IMR-90 (cell line): Measurements from ENCODE around the gene USP7. TPM values are rescaled to one million over a fixed set of nuclear protein-coding genes. Genes with fewer than 3 reads are reported as not detected.

Source experiments
- ATAC-seq: fragments of 200-7000 bp; cut with Tn5 transposase; 2 replicates; pipeline ENCODE4 v1.9.1; 2020; ENCODE audit warnings: low read depth, mild to moderate bottlenecking, moderate library complexity
- BruUV-seq: library from RNA; stranded (reverse); fragments of 400-500 nt; replicated peaks from 2 replicates; lab custom pipeline; 2021; lab: Mats Ljungman, UMichigan
- CTCF ChIA-PET: fragments of 300-600 bp; formaldehyde crosslinking; extraction: SDS; loops from one replicate; lab custom pipeline; 2021; ENCODE audit warnings: antibody characterized with exemption; lab: Yijun Ruan, JAX
- POLR2A ChIA-PET: fragments of 300-600 bp; sonication (Branson Sonifier 250); formaldehyde crosslinking; loops from one replicate; lab custom pipeline; 2022; ENCODE audit warnings: antibody characterized with exemption; ENCODE audit not compliant: unreplicated experiment; lab: Charles Lee
- DNase-seq: peaks from one replicate; pipeline ENCODE4 v3.0.0; 2013
- H2AFZ ChIP-seq: replicated peaks from 2 replicates; pipeline ENCODE3; 2013; ENCODE audit warnings: low read length, mild to moderate bottlenecking; ENCODE audit not compliant: poor library complexity
- H2AK5ac ChIP-seq: 2 replicates; pipeline ENCODE4 v1.6.1; 2013; ENCODE audit warnings: low read depth, low read length, inconsistent platforms
- H2AK9ac ChIP-seq: replicated peaks from 2 replicates; pipeline ENCODE3; 2013; ENCODE audit warnings: mild to moderate bottlenecking, low read depth, low read length, moderate library complexity; ENCODE audit not compliant: poor library complexity
- H2BK120ac ChIP-seq: 2 replicates; pipeline ENCODE4 v1.6.1; 2013; ENCODE audit warnings: low read depth, low read length, inconsistent platforms
- H2BK15ac ChIP-seq: 3 replicates; pipeline ENCODE4 v1.6.1; 2013; ENCODE audit warnings: low read depth, low read length, inconsistent platforms
- H2BK20ac ChIP-seq: 2 replicates; pipeline ENCODE4 v1.6.1; 2013; ENCODE audit warnings: low read depth, mild to moderate bottlenecking, inconsistent platforms, low read length, moderate library complexity
- H2BK5ac ChIP-seq: 2 replicates; pipeline ENCODE4 v1.6.1; 2013; ENCODE audit warnings: mild to moderate bottlenecking, low read depth, low read length, inconsistent platforms; ENCODE audit not compliant: poor library complexity, severe bottlenecking
- H3K14ac ChIP-seq: replicated peaks from 2 replicates; pipeline ENCODE4 v1.6.1; 2013; ENCODE audit warnings: low read depth, low read length, inconsistent platforms
- H3K18ac ChIP-seq: 2 replicates; pipeline ENCODE4 v1.6.1; 2013; ENCODE audit warnings: low read depth, low read length, control low read depth
- H3K23ac ChIP-seq: 2 replicates; pipeline ENCODE4 v1.6.1; 2013; ENCODE audit warnings: low read depth, low read length, inconsistent platforms
- H3K27ac ChIP-seq: 2 replicates; pipeline ENCODE4 v1.5.1; 2013; ENCODE audit warnings: mild to moderate bottlenecking, control low read depth, low read length; ENCODE audit not compliant: insufficient read depth
- H3K27me3 ChIP-seq: 2 replicates; pipeline ENCODE4 v1.6.1; 2013; ENCODE audit warnings: low read length; ENCODE audit not compliant: control insufficient read depth, insufficient read depth
- H3K36me3 ChIP-seq: 2 replicates; pipeline ENCODE4 v1.6.1; 2013; ENCODE audit warnings: low read length, mixed read lengths; ENCODE audit not compliant: control insufficient read depth, insufficient read depth
- H3K4ac ChIP-seq: 2 replicates; pipeline ENCODE4 v1.6.1; 2013; ENCODE audit warnings: low read depth, low read length, inconsistent platforms
- H3K4me1 ChIP-seq: 2 replicates; pipeline ENCODE4 v1.6.1; 2013; ENCODE audit warnings: low read length, mixed read lengths; ENCODE audit not compliant: control insufficient read depth, insufficient read depth
- H3K4me2 ChIP-seq: 2 replicates; pipeline ENCODE4 v1.6.1; 2013; ENCODE audit warnings: low read depth, mild to moderate bottlenecking, control low read depth, low read length, moderate library complexity
- H3K4me3 ChIP-seq: 2 replicates; pipeline ENCODE4 v1.5.1; 2013; ENCODE audit warnings: low read depth, mild to moderate bottlenecking, control low read depth, low read length, moderate library complexity; ENCODE audit not compliant: insufficient read depth
- H3K56ac ChIP-seq: 2 replicates; pipeline ENCODE4 v1.6.1; 2013; ENCODE audit warnings: low read length, inconsistent platforms; ENCODE audit not compliant: insufficient read depth; ENCODE audit errors: extremely low read depth
- H3K79me1 ChIP-seq, 2 experiments: 2 replicates each; pipeline ENCODE4 v1.6.1; 2013; ENCODE audit warnings: low read length in 2 of 2, inconsistent platforms in 1 of 2, low read depth in 1 of 2
- H3K9ac ChIP-seq: 2 replicates; pipeline ENCODE4 v1.6.1; 2013; ENCODE audit warnings: low read depth, low read length, control low read depth
- H3K9me1 ChIP-seq: 2 replicates; pipeline ENCODE4 v1.6.1; 2013; ENCODE audit warnings: low read length, inconsistent platforms; ENCODE audit not compliant: insufficient read depth
- H3K9me3 ChIP-seq: 2 replicates; pipeline ENCODE4 v1.6.1; 2013; ENCODE audit warnings: low read length; ENCODE audit not compliant: control insufficient read depth, insufficient read depth
- H4K20me1 ChIP-seq: 2 replicates; pipeline ENCODE4 v1.6.1; 2013; ENCODE audit warnings: low read length, inconsistent platforms; ENCODE audit not compliant: insufficient read depth
- H4K5ac ChIP-seq: 2 replicates; pipeline ENCODE4 v1.6.1; 2013; ENCODE audit warnings: mild to moderate bottlenecking, low read depth, low read length, control low read depth
- H4K8ac ChIP-seq, 2 experiments: 2 replicates each; pipeline ENCODE4 v1.6.1; 2013; ENCODE audit warnings: low read depth in 2 of 2, low read length in 2 of 2, control low read depth in 1 of 2, inconsistent platforms in 1 of 2
- H4K91ac ChIP-seq: 2 replicates; pipeline ENCODE4 v1.6.1; 2013; ENCODE audit warnings: low read depth, low read length, inconsistent platforms; ENCODE audit not compliant: insufficient read depth
- BHLHE40 ChIP-seq: fragments of 150-350 bp; IDR thresholded peaks from 2 replicates; pipeline ENCODE4 v1.6.1; 2016; ENCODE audit warnings: mild to moderate bottlenecking, low read depth, low read length
- CHD1 ChIP-seq: IDR thresholded peaks from 2 replicates; pipeline ENCODE4 v1.6.1; 2012; ENCODE audit warnings: low read depth, low read length, improper control_type of control experiment
- FOS ChIP-seq: fragments of 150-350 bp; IDR thresholded peaks from 2 replicates; pipeline ENCODE4 v1.6.1; 2016; ENCODE audit warnings: low read depth, low read length
- MAFK ChIP-seq: IDR thresholded peaks from 2 replicates; pipeline ENCODE4 v1.6.1; 2012; ENCODE audit warnings: low read depth, low read length, improper control_type of control experiment
- MXI1 ChIP-seq: IDR thresholded peaks from 2 replicates; pipeline ENCODE4 v1.6.1; 2012; ENCODE audit warnings: low read depth, mild to moderate bottlenecking, low read length, moderate library complexity, borderline replicate concordance
- NFE2L2 ChIP-seq: fragments of 150-350 bp; IDR thresholded peaks from 2 replicates; pipeline ENCODE4 v1.6.1; 2016; ENCODE audit warnings: low read depth, mild to moderate bottlenecking, low read length
- RCOR1 ChIP-seq: IDR thresholded peaks from 2 replicates; pipeline ENCODE4 v1.6.1; 2012; ENCODE audit warnings: mild to moderate bottlenecking, low read length, improper control_type of control experiment; ENCODE audit not compliant: insufficient replicate concordance
- RFX5 ChIP-seq: IDR thresholded peaks from 2 replicates; pipeline ENCODE4 v1.8.0; 2012; ENCODE audit warnings: low read depth, mild to moderate bottlenecking, low read length, moderate library complexity
- USF2 ChIP-seq: fragments of 150-350 bp; IDR thresholded peaks from 2 replicates; pipeline ENCODE4 v1.6.1; 2017; ENCODE audit warnings: mild to moderate bottlenecking, antibody characterized with exemption, low read length, low read depth
- WGBS, 2 experiments: methylation state at CpG; one replicate each; pipeline versions ENCODE4 v1.1.5 to v1.1.7; 2013; ENCODE audit warnings: missing lambda C conversion rate in 2 of 2; ENCODE audit not compliant: insufficient read length in 1 of 2; ENCODE audit errors: extremely low coverage in 2 of 2; 5-methylcytosine and 5-hydroxymethylcytosine counted together
- dilution Hi-C: fragments of 300-500 bp; cut with HindIII; formaldehyde crosslinking; loops from one replicate; pipeline ENCODE4 v1.14.3; 2018; ENCODE audit warnings: low sequenced_read_pairs; ENCODE audit not compliant: unreplicated experiment
- in situ Hi-C: fragments of 300-500 bp; cut with MboI; formaldehyde crosslinking; loops from 3 replicates; pipeline ENCODE4 v1.14.3; 2019; ENCODE audit warnings: low sequenced_read_pairs, inconsistent platforms, mixed read lengths
- intact Hi-C: fragments of 100-400 bp; cut with micrococcal nuclease; formaldehyde crosslinking; loops from 2 replicates; pipeline ENCODE4 v1.10.0; 2022
- polyA plus RNA-seq, 3 experiments: library from polyadenylated mRNA; depleted of rRNA; stranded (reverse); fragments of >200 nt; gene quantifications; 2 replicates each; pipeline ENCODE4 v1.2.3, GENCODE V29; 2012; ENCODE audit warnings: low replicate concordance in 1 of 3
- total RNA-seq: library from RNA; depleted of rRNA; stranded (reverse); fragments of >200 nt; gene quantifications from 2 replicates; pipeline ENCODE4 v1.2.3, GENCODE V29; 2012

The USP7 gene
- total and polyA plus RNA-seq, 2 of the 4 experiments (the other 2 are of a cell fraction), result 17.8 to 28.3 TPM

GRCh38 chr16:8905795-8906591 is 57.7 kb downstream of the USP7 start:
- dilution Hi-C loops, result no loop called here
- H2BK120ac ChIP-seq, result no peak overlapping the region
- ATAC-seq (no peak), DNase-seq (no peak)
- no peak overlapping the region for H3K9ac ChIP-seq
- H2AK9ac ChIP-seq, result no peak overlapping the region
- H3K79me1 ChIP-seq, result peaks cover 31 to 39% of the 10 kb centered on the region in 2 experiments
- peaks cover 62% of the 10 kb centered on the region for H3K36me3 ChIP-seq
- no peak overlapping the region for H4K5ac ChIP-seq
- in situ Hi-C loops, result loop anchor here (5.0 kb wide), 1 partner anchor 101 kb away; no protein-coding TSS in a partner anchor
- H2BK5ac ChIP-seq, result no peak overlapping the region
- H2AK5ac ChIP-seq, result no peak overlapping the region
- no peak overlapping the region for H3K14ac ChIP-seq
- POLR2A ChIA-PET, result no interaction called here
- CTCF ChIA-PET, result interaction anchor here (0.8 to 2.3 kb wide), 3 partner anchors 54 to 161 kb away, joined by 3 to 7 read pairs (median 3); no protein-coding TSS in a partner anchor
- no peak overlapping the region for H4K8ac ChIP-seq
- no peak overlapping the region for H4K91ac ChIP-seq
- no peak overlapping the region for H2BK20ac ChIP-seq
- no peaks in the 10 kb centered on the region for H3K4me1 ChIP-seq
- H3K4ac ChIP-seq, result no peak overlapping the region
- TF ChIP-seq USF2, result no peak
- TF ChIP-seq MXI1, result no peak
- TF ChIP-seq NFE2L2, result no peak
- TF ChIP-seq RFX5, result no peak
- TF ChIP-seq FOS, result no peak
- TF ChIP-seq CHD1, result no peak
- no peak for TF ChIP-seq RCOR1
- TF ChIP-seq MAFK, result no peak
- TF ChIP-seq BHLHE40, result no peak
- H3K4me3 ChIP-seq, result no peak overlapping the region
- H3K23ac ChIP-seq, result no peak overlapping the region
- intact Hi-C loops, result loop anchor here (1.0 to 10.0 kb wide), 3 partner anchors 102 to 229 kb away; partner anchors contain the start of gene HAPSTR1
- H3K18ac ChIP-seq, result no peak overlapping the region
- H3K4me2 ChIP-seq, result no peak overlapping the region
- no peaks in the 10 kb centered on the region for H3K27me3 ChIP-seq
- 100% methylated on average over 1 of the region's 14 CpGs; no CpG with 5 or more reads in 1 of the 2 experiments for WGBS, 2 experiments
- peaks cover 9% of the 10 kb centered on the region; the same call in 1 of the 2 replicates for H4K20me1 ChIP-seq
- no peak overlapping the region for H3K27ac ChIP-seq
- H2BK15ac ChIP-seq, result no peak overlapping the region
- no TSS peak for BruUV-seq
- H3K56ac ChIP-seq, result no peak overlapping the region
- no peaks in the 10 kb centered on the region for H3K9me3 ChIP-seq
- H2AFZ ChIP-seq, result no peak overlapping the region
- H3K9me1 ChIP-seq, result peaks cover 1% of the 10 kb centered on the region; the same call in 1 of the 2 replicates
